GM12874 (cell line): ENCODE measurements around the gene SERPIND1.

ENCODE experiments used
- CTCF ChIP-seq: IDR thresholded peaks from 2 replicates; pipeline ENCODE4 v1.5.1; 2011; ENCODE audit warnings: low read depth, mild to moderate bottlenecking, control low read depth, low read length, moderate library complexity; ENCODE audit not compliant: insufficient read depth

SERPIND1 gene

GRCh38 chr22:20762233-20762796 lies 11.6 kb upstream of the SERPIND1 start:
- no peak for TF ChIP-seq CTCF

GRCh38 chr22:20763630-20764470 lies 10.1 kb upstream of the SERPIND1 start:
- no peak for TF ChIP-seq CTCF

GRCh38 chr22:20764471-20764720 lies 9.5 kb upstream of the SERPIND1 start:
- TF ChIP-seq CTCF, result no peak

- no peak for TF ChIP-seq CTCF
Observed at GRCh38 chr22:20764729-20765128, 9.2 kb upstream of the SERPIND1 start.

GRCh38 chr22:20765938-20766337 lies 8.0 kb upstream of the SERPIND1 start:
- no peak for TF ChIP-seq CTCF

GRCh38 chr22:20766530-20766929 lies 7.4 kb upstream of the SERPIND1 start:
- TF ChIP-seq CTCF, result no peak

GRCh38 chr22:20771918-20772625 lies 1.8 kb upstream of the SERPIND1 start:
- 0 out of 2 replicates have a peak, but pooled peaks have one; percentile 18 for TF ChIP-seq CTCF
